LNCaP clone FGC (cell line): ENCODE measurements around the gene SFSWAP.

Experiments used
- DNase-seq: peaks from one replicate; pipeline ENCODE4 v3.0.0-alpha.2; 2011; ENCODE audit warnings: low read depth
- H3K4me3 ChIP-seq: 2 replicates; pipeline ENCODE4 v1.5.1; 2011; ENCODE audit warnings: mild to moderate bottlenecking, low read depth, low read length, control low read depth
- CTCF ChIP-seq: IDR thresholded peaks from 2 replicates; pipeline ENCODE4 v1.5.1; 2012; ENCODE audit warnings: mild to moderate bottlenecking; ENCODE audit not compliant: control insufficient read depth, insufficient read depth; ENCODE audit errors: extremely low read depth

The SFSWAP gene

DNA sequence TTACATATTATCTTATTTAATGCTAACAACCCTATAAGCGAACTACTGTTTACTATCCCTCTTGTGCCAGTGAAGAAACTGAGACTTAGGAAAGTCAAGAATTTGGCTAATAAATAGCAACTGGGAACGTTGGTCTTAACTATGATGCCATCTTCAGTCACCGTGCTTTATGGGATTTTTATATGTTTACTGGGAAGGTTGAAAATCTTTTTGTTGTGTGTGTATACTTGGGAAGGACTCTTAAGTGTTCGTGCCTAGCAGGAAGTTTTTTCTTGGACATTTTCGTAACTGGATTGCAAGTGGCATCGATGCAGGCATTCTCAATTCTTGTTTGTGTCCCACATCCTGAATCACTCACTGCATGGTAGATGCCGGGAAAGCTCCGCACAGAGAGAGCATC is 9.4 kb downstream of the SFSWAP start:
- peak; percentile 58 for DNase-seq

DNA sequence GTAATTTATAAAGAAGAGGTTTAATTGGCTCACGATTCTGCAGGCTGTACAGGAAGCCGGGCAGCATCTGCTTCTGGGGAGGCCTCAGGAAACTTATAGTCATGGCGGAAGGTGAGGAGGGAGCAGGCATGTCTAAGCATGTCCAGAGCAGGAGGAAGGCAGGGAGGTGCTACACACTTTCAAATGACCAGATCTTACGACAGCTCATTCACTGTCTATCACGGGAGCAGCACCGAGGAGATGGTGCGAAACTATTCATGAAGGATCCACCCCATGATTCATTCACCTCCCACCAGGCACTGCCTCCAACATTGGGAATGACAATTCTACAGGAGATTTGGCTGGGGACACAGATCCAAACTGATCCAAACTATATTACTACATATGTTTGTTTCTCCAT is 10.0 kb downstream of the SFSWAP start:
- DNase-seq, result no peak
- no peak for TF ChIP-seq CTCF
- H3K4me3 ChIP-seq, result no peak overlapping the region

More for the DNA sequence above, 9.4 kb downstream of the SFSWAP start:
- no peak overlapping the region for H3K4me3 ChIP-seq
- TF ChIP-seq CTCF, result no peak

DNA sequence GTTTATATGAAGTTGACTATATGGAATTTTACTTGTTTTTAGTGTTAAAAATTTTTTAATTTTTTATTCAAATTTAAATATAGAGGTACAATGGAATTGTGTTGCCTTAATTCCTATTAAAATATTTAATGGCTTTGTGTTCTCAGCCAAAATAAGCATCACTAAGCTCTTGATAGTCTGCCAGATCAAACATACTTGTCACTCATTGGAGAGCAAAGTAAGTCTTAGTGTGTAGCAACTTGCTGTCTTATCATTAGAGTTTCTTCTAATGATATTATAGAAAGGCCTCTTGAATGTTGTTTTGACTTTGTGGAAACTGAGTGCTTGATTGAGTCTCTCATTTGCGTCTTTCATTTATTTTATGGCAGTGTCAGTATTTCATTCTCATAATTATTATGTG is 10.7 kb downstream of the SFSWAP start:
- H3K4me3 ChIP-seq, result no peak overlapping the region
- no peak for TF ChIP-seq CTCF
- peak; percentile 90 for DNase-seq

GRCh38 chr12:131723532-131723931 is 12.6 kb downstream of the SFSWAP start:
- no peak for DNase-seq
- TF ChIP-seq CTCF, result no peak
- H3K4me3 ChIP-seq, result no peak overlapping the region

GRCh38 chr12:131724534-131724933 is 13.6 kb downstream of the SFSWAP start:
- no peak for DNase-seq
- no peak for TF ChIP-seq CTCF
- H3K4me3 ChIP-seq, result no peak overlapping the region

DNA sequence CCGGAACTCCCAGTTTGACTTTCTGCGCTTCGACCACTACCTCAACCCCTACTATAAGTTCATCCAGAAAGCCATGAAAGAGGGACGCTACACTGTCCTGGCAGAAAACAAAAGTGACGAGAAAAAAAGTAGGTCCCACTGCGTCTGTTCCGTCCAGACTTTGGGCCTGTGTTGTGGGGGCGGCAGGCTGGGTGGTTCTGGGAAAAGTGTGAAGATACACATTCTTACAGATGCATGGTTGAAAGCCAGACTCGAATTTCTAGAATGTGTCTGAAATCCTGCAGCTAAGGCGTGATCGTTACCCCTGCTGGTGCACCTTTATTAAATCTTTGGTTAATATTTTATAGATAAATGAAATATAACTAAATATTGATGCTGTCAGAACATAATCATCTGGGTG is 14.6 kb downstream of the SFSWAP start:
- TF ChIP-seq CTCF, result no peak

DNA sequence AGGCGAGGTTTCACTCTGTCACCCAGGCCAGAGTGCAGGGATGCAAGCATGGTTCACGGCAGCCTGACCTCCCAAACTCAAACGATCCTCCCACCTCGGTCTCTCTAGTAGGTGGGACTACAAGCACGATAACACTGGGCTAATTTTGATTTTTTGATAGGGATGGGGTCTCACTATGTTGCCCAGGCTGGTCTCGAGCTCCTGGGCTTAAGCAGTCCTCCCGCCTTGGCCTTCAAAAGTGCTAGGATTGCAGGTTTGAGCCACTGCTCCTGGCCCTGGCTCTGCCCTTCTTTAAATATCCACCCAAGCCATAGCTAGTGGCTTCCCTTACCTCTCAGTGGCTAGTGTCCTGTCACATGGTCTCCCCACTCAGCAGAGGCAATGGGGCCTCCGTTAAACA is 17.8 kb downstream of the SFSWAP start:
- no peak overlapping the region for H3K4me3 ChIP-seq
- no peak for TF ChIP-seq CTCF
- no peak for DNase-seq

More for the DNA sequence above, 14.6 kb downstream of the SFSWAP start:
- no peak for DNase-seq
- no peak overlapping the region for H3K4me3 ChIP-seq
